NCI-H2171 treated with DMSO at 0.1 percent for 48 hours (cell line): ENCODE data around the gene PLCD3.
"Not testable (repeated sequence)": the region's sequence is repeated elsewhere in the genome, so short reads cannot be mapped to it uniquely, and the experiment has no call there.

ENCODE experiments used
- DNase-seq: peaks from one replicate; lab custom pipeline; 2025; lab: John Stamatoyannopoulos, UW

Gene PLCD3

DNA sequence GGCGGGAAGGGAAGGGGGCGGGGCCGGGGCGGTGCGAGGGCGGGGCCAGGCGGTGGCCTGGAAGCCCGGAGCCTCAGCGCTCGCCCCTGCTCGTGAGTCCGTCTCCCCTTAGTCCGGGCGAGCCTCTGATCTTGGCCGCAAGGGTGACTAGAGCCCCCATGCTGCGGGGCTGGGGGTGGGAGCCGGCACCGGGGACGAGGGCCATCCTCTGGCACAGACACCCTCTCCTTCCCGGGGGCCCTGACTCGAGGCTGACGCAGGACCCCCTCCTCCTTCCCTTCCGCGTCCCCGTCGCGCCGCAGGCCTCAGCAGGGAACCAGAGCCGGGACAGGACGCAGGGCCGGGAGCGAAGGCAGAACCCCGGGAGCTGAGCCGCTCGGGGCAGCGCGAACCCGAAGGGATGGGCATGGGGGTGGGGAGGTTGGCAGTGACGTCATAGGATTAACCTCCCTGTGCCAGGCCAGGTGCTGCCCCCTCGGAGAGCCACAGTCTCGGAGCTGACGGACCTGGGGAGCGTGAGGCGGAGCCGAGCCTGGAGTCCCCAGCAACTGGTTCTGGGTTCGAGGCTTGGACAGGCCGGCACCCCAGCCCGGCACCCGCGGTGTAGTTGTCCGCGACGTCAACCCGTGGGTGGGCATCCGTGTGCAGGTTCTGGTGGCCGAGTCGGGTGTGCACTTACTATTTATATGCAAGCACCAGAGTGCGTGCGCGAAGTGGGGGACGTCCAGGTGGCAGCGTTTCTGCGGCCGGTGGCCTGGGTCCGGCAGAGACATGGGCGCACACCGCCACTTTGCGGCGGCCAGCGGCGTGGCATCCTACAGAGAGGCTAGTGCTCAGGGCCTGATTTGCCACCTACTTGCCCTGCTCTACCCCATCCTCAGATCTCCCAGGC is 503 bp upstream of the PLCD3 start:
- DNase-seq = peak; percentile 71

DNA sequence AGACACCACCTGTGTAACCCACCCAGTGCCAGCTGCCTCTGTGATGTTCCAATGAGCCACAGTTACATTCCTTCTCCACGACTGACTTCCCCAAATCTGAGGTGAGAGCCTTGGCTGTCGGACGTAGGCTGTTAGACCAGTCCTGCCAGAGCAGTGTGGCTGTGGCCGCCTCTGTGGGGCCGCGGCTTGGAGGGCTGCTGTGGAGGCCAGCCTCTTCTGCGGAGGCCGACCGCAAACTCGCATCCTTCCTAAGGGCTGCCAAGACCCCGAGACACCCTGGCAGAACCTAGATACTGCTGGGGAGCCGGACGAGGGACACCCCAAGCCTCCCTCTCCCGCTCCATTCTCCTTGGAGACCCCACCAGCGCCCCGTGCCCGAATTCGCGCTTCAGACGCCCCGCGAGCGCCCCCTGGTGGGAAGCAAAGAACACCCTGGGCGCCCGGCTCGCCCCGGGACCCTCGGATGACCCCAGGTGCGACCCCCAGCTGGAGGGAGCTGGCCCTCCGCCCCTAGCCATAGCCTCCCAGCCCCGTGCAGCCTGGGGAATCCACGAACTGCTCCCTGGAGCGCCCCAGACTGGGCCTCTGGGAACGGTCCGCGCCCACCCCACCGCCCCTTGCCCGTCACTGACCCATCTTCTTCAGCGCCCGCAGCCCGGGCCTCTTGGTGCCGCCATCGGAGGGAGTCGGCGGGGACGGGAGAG is 547 bp downstream of the PLCD3 start:
- DNase-seq = no peak

GRCh38 chr17:45130681-45131615 is 1.4 kb downstream of the PLCD3 start:
- no peak for DNase-seq

DNA sequence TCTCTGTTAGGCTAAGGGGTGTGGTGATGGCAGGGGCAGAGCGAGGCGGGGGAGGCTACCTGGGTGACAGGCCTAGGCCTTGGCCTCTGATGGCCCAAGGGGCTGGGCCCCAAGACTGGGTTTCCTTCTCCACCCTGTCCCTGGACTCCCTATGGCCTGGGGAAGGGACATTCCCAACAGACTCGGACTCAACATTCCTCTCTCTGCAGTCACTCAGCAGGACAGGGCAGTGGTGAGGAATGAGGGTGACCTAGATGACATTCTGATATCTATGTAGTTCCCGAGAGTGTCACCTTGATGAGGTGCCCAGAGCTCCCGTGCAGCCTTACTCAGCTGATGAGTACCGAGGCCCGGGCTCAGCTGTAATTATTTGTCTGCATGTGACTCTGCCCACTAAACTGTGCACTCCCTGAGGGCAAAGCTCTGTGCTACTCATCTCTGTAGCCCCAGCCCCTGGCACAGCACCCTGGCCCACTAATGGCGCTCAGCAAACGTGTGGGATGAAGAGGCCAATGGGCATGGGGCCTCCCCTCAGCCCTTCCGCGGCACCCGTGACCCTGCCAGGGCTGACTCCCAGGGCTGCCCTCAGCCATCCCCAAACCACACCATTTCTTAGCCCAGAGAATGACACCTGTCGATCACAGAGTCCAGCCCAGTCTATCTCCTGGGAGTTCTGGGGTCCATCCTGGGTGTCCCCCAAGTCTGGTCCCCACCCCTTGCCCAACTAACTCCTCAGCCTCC is 2.2 kb downstream of the PLCD3 start:
- DNase-seq = no peak

- DNase-seq = no peak
Measured at GRCh38 chr17:45129426-45129939, 2.8 kb downstream of the PLCD3 start.

DNA sequence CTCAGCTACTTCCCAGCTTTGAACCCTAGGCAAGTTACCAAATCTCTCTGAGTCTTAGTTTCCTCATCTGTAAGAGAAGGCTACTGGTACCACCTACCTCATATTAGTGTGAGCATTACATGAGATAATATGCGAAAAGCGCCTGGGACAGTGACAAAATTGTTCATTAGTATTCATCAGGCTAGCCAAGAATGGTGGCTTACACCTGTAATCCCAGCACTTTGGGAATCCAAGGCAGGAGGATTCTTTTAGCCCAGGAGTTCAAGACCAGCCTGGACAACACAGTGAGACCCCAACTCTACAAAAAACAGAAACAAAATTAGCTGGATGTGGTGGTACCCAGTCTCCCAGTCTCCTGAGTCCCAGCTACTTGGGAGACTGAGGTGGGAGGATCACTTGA is 3.3 kb downstream of the PLCD3 start:
- DNase-seq = no peak

DNA sequence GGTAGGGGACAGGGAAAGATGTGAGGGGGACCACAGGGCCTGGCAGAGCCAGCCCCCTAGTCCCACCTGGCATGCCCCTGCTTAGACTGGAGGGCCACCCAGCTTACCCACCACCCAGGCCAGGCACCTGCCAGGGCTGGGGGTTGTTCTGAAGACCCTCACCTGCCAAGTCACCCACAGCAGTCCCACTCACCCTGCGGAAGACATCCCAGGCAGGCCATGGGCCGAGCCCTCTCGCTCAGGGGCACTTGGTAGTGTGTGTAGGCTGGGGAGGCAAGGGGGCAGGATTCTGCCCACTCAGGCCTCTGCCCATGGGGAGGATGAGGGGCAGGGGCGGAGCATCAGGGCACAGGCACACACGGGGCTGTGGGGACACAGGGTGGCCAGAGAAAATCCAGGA is 4.0 kb downstream of the PLCD3 start:
- no peak for DNase-seq

GRCh38 chr17:45127548-45128300 is 4.6 kb downstream of the PLCD3 start:
- no peak for DNase-seq

GRCh38 chr17:45127207-45127547 is 5.1 kb downstream of the PLCD3 start:
- no peak for DNase-seq

GRCh38 chr17:45125509-45125908 is 6.8 kb downstream of the PLCD3 start:
- no peak for DNase-seq

- DNase-seq = not testable (repeated sequence)
Measured at GRCh38 chr17:45124797-45125122, 7.6 kb downstream of the PLCD3 start.

DNA sequence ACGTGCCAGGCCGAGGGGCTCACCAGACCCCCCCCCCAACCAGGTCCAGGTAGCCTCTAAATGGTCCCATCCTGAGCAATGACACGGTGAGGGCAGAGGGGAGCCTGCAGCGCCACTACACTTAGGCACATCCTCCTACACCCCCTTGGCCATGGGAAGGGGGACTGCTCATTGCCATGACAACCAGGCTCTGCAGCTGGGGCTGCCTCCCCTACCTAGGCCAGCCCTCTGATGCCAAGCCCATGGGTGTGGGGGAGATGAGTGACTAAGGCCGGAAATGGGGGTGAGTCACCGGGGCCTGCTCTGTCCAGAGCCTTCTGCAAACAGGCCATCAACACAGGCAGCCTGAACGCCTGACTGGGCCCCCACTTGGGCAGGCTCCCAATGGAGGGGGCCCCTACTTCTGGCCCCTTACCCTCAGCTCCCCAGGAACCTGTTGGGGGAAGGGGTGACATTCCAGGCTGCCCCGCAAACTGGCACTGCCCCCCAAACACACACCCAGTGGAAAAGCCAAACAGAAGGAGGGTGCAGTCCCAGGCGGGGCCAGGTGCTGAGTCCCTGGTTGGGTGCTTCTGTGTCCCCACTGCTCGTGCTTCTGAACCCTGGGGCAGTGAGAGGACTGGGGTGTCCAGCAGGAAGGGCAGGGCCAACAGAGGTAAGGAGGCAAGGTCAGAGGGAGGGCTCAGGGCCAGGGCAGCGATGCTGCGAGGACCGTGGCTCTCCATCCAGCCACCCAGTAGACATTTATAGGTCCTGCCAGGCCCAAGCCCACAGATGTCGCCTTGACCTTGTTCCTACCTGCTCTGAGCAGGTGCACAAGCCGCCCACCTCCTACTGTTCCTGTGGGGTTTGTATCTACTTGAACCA is 8.2 kb downstream of the PLCD3 start:
- no peak for DNase-seq

- DNase-seq = no peak
Measured at GRCh38 chr17:45123076-45123770, 9.1 kb downstream of the PLCD3 start.

GRCh38 chr17:45121055-45121454 is 11.3 kb downstream of the PLCD3 start:
- DNase-seq = no peak

GRCh38 chr17:45120558-45120957 is 11.8 kb downstream of the PLCD3 start:
- no peak for DNase-seq

DNA sequence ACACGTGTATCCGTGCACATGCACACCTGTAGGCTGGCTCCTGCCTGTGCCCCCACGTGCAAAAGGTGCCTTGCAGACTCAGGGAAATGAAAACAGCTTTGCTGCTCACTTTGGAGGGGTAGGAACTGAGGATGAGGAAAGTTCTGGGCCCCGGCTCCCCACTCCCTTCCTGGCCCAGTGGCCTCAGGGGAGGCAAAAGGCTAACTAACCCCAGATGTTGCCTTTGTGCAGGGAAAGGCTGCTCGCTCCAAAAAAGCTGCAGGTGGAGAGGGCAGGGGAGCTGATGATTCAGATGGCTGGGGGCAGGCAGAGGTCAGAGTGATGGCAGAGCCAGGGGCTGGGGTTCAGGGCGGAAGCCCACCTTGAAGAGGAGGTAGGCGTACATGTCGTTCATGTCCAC is 12.4 kb downstream of the PLCD3 start:
- no peak for DNase-seq

- no peak for DNase-seq
Measured at GRCh38 chr17:45118691-45119090, 13.6 kb downstream of the PLCD3 start.

DNA sequence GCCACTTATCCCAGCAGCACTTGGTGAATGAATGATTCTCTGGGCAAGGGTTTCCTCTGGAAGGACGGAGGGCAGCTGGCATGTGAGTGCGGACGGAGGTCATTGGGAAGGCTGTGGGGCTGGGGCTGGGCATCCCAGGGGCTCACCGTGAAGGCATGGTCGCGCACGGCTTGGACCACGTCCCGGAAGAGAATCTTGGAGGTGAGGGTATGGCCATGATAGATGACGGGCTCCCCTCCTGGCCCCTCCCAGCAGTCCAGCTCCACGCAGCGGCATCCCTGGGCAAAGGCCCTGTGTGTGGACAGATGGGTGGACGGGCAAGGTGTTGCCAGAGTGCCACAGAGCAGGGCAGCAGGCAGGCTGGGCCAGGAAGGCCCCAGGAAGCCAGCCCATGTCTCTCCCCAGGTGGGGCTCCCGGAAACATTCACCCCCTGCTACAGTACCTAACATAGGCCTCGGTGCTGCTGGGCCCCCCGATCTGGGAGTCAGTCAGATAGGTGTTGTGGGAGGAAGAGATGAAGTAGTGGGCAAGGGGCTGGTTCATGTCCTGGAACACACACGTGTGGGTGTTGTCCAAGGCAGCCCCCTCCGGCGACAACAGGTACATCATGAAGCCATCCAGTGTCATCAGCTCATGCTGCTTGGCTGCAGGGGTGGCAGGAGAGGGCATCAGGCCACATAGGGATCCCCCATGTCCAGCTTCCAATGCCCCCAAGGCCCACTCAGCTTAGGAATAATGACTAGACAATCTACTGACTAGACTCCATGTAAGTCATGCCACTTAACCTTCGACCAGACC is 14.3 kb downstream of the PLCD3 start:
- DNase-seq = no peak
